ENCODE data around the gene SCAMP1. TPM values are rescaled to one million over a fixed set of nuclear protein-coding genes. Genes with fewer than 3 reads are reported as not detected.

The SCAMP1 gene
- total RNA-seq, 1 experiment from 2014 or later = 36.0 TPM

GRCh38 chr5:78497573-78498533 is 137.4 kb downstream of the SCAMP1 start:
- peaks cover 26% of the 10 kb centered on the region for H3K4me1 ChIP-seq (ENCODE audit: insufficient read depth, low read length)
- TF ChIP-seq CTCF (conservative IDR thresholded peaks at IDR 0.05) = no peak
- H3K4me3 Mint-ChIP-seq = no peak overlapping the region

More at GRCh38 chr5:78497573-78498533, 137.4 kb downstream of the SCAMP1 start:
- H2BK120ac ChIP-seq (ENCODE audit: low read depth, low read length, poor library complexity, severe bottlenecking) = no peak overlapping the region
- no peaks in the 10 kb centered on the region for H3K23me2 ChIP-seq (ENCODE audit: insufficient read length, low read depth, low read length, poor library complexity, severe bottlenecking)
- H3K23ac ChIP-seq (ENCODE audit: insufficient read length, low read depth, low read length) = no peak overlapping the region
- no peak overlapping the region for H2AK5ac ChIP-seq (ENCODE audit: insufficient read length, low read length)
- H3K27me3 ChIP-seq (ENCODE audit: insufficient read depth, low read length) = no peaks in the 10 kb centered on the region
- H2BK20ac ChIP-seq (ENCODE audit: low read depth, low read length, poor library complexity, severe bottlenecking) = no peak overlapping the region
- H2BK5ac ChIP-seq (ENCODE audit: insufficient read length, low read length) = no peak overlapping the region
- H3K14ac ChIP-seq (ENCODE audit: insufficient read depth, low read length) = no peak overlapping the region
- no peak overlapping the region for H2BK12ac ChIP-seq (ENCODE audit: insufficient read length, low read depth, low read length)
- no peak overlapping the region for H3K56ac ChIP-seq (ENCODE audit: insufficient read length, low read depth, low read length)
- Mint-ChIP-seq H3K4me1 (peaks cover 52 to 55% of the 10 kb centered on the region in 2 experiments), H3K27ac (peak overlapping the region; percentile 78 to 96 (median 81)), H3K36me3 (ENCODE audit: insufficient read depth in 1 of 3, low read depth in 3 of 3) (peaks cover 0 to 6% (median 5%) of the 10 kb centered on the region in 3 experiments; a peak in 5 of 7 replicates), H3K27me3 (ENCODE audit: low read depth) (no peaks in the 10 kb centered on the region), H3K9me3 (no peaks in the 10 kb centered on the region)
- no peak overlapping the region for H3K27ac ChIP-seq (ENCODE audit: insufficient read length, low read depth, low read length)
- H4K5ac ChIP-seq (ENCODE audit: insufficient read length, low read depth, low read length) = no peak overlapping the region
- no peak overlapping the region for H3T11ph ChIP-seq (ENCODE audit: low read length)
- DNase-seq = no peak
- no peak overlapping the region for H2BK15ac ChIP-seq (ENCODE audit: low read depth, low read length)
- no peak overlapping the region for H3K9ac ChIP-seq (ENCODE audit: extremely low read depth, insufficient read length, low read length)
- no peaks in the 10 kb centered on the region for H3K9me3 ChIP-seq (ENCODE audit: control insufficient read depth, low read depth, low read length)
- no CpG with 5 or more reads among the region's 13 CpGs for WGBS (ENCODE audit: extremely low coverage, insufficient read length, low lambda C conversion rate)
- no peak overlapping the region for H2AFZ ChIP-seq (ENCODE audit: low read length)
- no peak overlapping the region for H3K18ac ChIP-seq (ENCODE audit: insufficient read length, low read depth, low read length)
- H4K8ac ChIP-seq (replicated peaks; ENCODE audit: insufficient read length, low read depth, low read length) = no peak overlapping the region
- no peak overlapping the region for H3K4me2 ChIP-seq (ENCODE audit: insufficient read depth, insufficient read length, low read length)
- no peak overlapping the region for H3K4ac ChIP-seq (ENCODE audit: low read depth, low read length)
- H3K79me1 ChIP-seq (ENCODE audit: insufficient read depth, low read depth, low read length, poor library complexity, severe bottlenecking) = no peaks in the 10 kb centered on the region
- no peaks in the 10 kb centered on the region; the same call in 1 of the 2 replicates for H3K79me2 ChIP-seq (ENCODE audit: insufficient read depth, low read length)
- no peaks in the 10 kb centered on the region for H4K20me1 ChIP-seq (ENCODE audit: control insufficient read depth, insufficient read depth, insufficient read length)
- H4K91ac ChIP-seq (ENCODE audit: insufficient read length, low read depth, low read length) = no peak overlapping the region
